Hematopoietic multipotent progenitor cell treated with erythropoietin and hydrocortisone succinate and interleukin-3 and kit ligand, for 6 days (in vitro differentiated cells): ENCODE results near the gene EPHA5.

Source experiments
- DNase-seq: peaks from one replicate; pipeline ENCODE4 v3.0.0-alpha.2; 2015

EPHA5 gene

DNA sequence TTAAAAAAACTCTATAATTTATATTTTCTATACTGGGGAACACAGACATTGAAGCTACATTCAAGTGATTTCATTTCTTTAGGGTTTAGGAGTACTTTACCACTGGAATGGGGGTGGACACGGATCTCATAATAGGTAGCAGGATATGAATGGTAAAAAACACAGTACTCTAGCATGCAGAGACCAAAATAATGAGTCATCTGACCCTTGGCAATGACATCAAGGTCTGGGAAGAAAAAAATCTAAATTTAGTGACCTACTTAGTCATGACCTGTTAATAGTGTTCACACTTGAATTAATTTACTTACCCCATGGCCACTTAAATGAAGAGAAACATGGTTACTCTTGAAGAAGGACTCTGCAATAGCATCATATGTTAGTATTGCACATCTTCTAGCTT is 187.9 kb downstream of the EPHA5 start:
- no peak for DNase-seq

- DNase-seq, result no peak
These were observed 197.8 kb downstream of the EPHA5 start for GRCh38 chr4:65472531-65472930.

DNA sequence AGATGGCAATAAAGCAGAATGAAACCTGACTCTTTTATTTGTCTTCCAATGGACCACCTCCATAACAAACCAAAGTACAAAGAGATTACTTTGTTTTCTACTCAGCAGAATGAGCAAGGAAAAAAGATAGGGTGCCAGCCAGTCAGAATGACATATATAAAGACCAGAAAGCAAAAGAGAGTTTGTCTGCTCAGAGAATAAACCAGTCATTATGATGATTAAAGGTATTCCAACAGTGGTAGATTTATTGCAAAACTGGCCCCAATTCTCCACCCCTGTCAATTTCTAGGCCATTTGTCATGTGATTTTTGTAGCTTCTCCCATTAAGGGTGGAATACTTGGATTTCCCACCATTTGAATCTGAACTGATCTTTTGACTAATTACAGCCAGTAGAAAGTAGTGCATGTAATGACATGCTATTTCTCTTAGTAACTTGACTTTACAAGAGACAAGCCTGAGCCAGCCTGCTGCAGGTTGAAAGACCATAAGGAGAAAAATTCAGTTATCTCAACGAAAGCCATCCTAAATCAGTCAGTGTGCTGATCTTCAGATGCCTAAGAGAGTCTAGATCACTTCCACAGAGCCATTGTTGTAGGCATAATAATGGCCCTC is 203.1 kb downstream of the EPHA5 start:
- no peak for DNase-seq

- no peak for DNase-seq
These were observed 208.5 kb downstream of the EPHA5 start for GRCh38 chr4:65461781-65462180.

- no peak for DNase-seq
These were observed 213.3 kb downstream of the EPHA5 start for GRCh38 chr4:65457011-65457410.

DNA sequence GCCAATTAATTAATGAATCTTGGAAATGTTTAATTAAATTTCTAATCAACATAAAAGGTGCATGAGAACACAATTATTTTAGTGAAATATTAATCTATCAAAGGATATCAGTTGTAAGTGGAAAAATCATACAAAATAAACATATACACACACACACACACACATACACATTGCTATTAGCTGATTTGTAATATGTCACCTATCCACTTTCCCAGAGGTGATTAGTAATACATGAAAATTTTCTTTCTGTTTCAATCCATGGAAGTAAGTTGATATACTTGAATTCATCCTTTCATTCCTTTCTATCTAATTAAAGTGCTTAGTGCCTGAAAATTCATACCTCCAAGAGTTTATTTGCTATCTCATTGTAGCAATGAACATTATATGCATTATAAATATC is 213.7 kb downstream of the EPHA5 start:
- no peak for DNase-seq

DNA sequence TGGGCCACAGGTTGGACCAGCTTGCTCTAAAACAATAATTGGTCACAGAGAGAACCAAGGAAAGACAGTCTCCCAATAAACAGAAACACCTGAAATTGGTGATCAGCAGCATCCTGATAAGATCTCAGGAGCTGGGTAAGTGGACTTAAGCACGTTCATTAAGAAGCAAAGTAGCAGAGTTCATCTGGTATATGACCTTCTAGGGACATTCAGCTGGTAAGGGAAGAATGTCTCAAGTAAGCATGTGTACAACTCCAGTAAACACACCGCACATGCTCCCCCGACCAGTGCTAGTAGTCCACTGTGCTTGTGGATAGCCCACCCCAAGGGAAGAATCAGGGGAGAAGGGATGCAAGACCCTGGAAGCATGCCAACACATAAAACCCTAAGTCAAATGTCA is 216.9 kb downstream of the EPHA5 start:
- DNase-seq, result no peak

DNA sequence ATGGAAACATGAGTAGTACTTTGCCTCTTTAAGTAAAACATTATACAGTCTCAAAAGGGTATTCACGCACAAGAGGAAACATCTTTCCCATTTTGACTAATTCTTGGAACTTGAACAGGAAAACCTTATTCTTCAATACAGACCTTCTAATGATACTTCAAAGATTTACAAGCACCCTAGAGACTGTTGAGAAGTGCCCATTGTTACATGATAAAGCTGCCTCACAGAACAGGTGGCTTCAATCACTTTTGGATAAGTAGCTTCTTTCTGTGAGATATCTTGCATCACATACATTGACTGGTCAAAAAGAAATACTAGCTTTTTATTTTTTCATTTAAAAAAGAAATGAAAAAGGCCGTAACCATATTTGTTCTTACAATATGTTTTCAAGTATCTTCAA is 219.4 kb downstream of the EPHA5 start:
- DNase-seq, result no peak

DNA sequence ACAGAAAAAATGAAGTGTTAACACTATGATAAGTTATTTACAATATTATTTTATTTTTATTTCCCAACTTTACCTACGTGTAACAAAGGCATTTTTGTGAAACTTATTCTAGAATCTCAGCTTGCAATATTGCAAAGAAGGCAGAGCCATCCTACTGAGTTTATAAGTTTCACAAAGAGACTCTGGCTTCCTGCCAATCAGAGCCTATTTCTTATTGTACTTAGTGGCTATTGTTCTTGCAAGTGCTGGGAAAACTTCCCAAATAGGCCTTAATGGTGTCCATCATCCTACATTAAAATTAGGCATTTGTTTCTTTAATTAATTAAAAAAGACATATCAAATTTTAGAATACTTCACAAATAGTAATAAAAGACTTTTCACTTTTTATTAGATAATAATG is 233.2 kb downstream of the EPHA5 start:
- DNase-seq, result no peak

DNA sequence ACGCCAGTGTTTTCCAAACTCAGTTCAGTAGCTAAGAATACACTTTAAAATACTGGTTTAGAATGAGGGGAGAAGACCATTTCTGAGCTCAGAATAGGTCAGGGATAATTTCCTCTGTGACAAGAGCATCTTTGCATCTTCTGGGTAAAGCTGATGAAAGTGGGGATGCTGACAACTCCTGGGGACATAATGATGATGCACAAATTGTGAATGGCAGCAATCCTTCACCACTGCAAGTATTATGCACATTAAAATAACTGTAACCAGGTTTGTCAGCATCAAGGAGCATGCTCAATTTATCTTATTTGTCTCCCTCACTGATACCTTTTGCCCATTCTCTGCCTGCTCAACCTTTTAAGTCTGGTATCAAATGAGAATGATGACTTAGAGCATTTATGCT is 248.2 kb downstream of the EPHA5 start:
- DNase-seq, result no peak

DNA sequence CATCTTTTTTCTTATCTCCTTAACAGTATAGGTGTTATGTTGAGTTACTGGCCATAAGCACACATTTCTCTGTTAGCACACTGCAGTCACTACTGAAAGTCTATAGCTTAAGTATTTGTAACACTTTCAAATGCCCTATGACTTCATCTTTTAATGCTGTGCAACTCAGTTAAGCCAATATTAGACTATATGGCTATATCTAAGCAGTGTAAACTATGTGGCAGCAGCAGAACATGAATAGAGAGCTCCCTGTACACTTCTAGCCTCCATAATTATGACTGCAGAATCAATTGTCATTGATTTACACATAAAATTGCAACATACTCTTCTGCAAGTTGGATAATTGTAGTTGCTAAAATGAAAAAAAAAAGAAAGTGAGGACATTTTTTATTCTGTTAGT is 250.3 kb downstream of the EPHA5 start:
- DNase-seq, result no peak

GRCh38 chr4:65416891-65417290 is 253.4 kb downstream of the EPHA5 start:
- no peak for DNase-seq

DNA sequence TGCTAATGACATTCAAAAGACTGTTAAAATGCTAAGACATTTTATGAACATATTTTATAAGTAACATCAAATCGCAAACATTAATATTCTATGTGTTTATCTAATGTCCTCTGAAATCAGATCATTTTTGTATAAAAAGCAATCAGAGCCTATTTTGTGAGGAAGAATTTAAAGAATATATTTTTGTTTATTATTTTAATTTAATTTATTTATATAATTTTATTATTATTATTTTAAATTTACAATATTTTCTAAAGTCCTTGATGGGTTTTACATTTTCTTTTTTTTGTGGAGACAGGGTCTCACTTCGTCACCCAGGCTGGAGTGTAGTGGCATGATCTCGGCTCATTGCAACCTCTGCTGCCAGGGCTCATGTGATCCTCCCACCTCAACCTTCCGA is 262.8 kb downstream of the EPHA5 start:
- no peak for DNase-seq

DNA sequence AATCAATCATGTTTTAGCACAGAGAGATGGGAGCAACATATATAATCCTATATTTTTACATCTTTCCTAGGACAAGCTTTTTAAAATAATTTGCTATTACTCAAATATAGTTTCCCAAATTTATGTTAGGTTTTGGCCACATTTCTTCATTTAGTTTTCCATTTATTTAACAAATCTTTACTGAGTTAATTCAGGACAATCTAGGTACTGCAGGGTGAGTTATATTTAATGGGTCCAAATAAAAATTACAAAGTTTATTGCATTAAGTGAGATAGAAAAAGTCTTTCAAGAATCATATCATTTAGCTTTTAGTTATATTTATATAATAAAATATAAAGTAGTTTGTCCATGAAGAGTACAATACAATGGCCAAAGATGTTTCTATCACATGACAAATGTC is 269.2 kb downstream of the EPHA5 start:
- no peak for DNase-seq

- no peak for DNase-seq
These were observed 271.2 kb downstream of the EPHA5 start for GRCh38 chr4:65399084-65399483.

DNA sequence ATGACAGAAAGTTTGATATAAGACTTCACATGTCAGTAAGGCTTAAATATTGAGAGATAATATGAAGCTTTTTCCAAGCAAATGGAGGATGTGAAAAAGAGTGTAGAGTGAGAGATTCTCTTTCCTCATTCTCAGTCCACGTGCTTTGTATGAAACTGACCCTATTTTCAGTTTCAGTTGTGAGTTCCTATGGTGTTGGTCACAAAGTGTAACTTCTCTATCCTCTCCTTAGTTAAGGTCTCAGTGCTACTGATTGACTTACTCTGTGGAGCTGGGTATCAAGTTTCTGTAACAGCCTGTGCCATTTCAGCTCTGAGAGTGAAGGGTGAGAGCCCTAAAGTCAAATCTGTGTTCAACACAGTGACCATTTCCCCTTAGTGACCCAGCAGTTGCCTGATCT is 277.2 kb downstream of the EPHA5 start:
- no peak for DNase-seq

DNA sequence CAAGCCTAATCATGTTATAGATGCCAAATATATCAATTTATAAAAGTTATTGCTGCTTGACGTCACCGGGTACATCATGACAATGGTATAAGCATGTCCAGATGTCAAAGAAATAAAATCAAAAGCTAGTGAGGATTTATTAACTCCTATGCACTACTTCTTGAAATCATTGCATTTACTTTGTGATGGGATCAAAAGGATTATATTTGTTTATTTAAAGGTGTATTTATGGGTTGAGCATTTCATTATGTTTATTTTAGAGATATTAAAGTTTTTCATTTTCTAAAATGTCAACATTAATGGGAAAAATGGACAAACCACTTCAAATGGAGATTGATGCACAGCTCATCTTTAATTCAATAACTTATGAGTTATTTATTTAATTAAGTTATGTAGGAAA is 277.8 kb downstream of the EPHA5 start:
- no peak for DNase-seq

- DNase-seq, result no peak
These were observed 278.5 kb downstream of the EPHA5 start for GRCh38 chr4:65391814-65392213.

DNA sequence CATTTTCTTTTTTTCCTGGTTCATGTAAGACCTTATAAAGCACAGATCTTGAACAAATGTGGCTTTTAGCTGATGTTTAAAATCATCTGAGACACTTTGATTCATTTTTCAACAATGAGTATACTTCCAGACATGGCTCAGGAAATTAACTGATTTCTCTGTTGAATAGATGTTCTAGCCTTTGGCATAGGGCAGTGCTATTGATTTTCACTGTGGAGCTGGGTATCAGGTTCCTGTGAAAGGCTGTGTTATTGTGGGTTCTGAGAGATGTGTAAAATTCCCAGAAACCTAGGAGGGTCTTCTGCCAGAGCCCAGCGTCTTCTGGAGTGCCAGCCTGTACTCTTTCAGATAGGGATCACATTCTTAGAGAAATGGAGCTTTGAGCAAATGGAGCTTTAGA is 278.9 kb downstream of the EPHA5 start:
- no peak for DNase-seq

DNA sequence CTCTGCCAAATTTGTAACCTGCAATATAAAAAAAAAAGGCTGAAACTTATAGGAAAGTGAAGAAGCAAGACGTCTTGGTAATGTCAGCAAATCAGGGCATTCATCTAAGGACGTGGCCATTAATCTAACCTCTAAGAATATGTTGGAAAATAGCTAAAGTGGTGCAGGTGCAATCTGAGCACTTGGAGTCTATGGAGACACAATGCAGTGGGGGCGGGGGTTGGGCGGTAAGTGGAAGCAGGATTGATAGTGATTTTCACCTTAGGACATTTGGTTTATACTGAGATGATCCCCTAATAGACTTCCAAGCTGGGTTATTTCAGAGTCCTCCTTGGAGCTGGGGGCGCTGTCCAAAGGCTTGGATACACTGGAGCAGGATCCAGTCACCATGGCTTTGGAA is 283.4 kb downstream of the EPHA5 start:
- DNase-seq, result no peak

GRCh38 chr4:65383589-65384305 is 286.5 kb downstream of the EPHA5 start:
- DNase-seq, result no peak

GRCh38 chr4:65381648-65382047 is 288.6 kb downstream of the EPHA5 start:
- no peak for DNase-seq

DNA sequence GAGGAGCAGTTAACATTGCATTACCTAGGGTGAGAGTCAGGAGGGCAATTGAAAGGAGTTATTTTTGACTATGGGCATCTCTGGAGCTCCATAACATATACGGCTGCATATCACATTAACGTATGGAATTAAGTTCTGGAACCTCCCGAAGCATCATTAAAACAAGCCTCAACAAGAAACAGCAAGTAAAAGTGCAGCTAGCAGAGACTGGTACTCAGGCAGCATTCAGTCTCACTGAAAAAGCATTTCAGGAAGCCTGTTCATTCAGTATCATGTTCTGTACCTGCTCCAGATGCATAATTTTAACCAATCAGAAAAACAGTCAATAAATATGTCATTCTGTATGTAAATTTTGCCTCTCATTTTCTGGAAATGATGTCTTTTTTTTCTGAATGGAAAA is 299.6 kb downstream of the EPHA5 start:
- no peak for DNase-seq

DNA sequence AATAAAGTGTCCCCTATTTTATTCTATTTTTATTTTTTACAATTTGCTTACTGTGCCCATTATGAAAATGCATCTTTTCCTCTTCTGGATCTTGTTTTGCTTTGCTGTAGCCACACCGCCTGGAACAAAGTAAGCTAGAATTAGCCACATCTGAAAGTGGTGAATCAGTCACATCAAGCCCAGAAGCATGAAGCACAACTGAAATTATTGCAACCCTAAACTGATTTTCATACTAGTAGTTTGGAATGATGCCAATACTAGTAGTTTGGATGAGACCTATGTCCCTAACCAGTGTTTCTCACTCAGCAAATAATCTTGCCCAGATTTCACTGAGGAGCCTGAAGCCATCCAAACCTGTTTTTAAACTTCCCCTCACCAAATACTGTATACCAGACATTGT is 303.0 kb downstream of the EPHA5 start:
- no peak for DNase-seq

DNA sequence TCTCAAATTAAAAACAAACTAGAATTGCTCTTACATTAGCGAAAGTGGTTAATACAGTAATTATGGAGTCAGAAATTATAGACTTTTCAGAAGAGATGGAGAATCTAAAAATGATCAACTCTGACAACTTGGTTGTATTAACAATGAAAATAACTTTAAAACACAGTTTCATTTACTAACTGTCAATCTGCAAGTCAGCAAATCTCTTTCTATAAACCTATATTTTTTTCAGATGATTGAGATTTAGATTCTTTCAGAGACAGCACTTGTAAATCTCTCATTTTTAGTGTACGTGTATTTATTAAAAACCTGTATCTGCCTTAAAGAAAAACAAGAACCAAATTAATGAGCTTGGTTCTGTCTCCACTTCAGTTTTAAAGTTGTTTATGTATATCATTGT is 311.4 kb downstream of the EPHA5 start:
- no peak for DNase-seq
